ENCODE results near the gene ELOVL5.

The ELOVL5 gene

GRCh38 chr6:53268858-53269608 lies 79.7 kb downstream of the ELOVL5 start:
- DNase-seq, result no peak

- no peak for DNase-seq
These were observed 82.1 kb downstream of the ELOVL5 start for GRCh38 chr6:53266553-53267090.

GRCh38 chr6:53264915-53265607 lies 83.7 kb downstream of the ELOVL5 start:
- no peak for DNase-seq

- DNase-seq, result no peak
These were observed 84.4 kb downstream of the ELOVL5 start for GRCh38 chr6:53264337-53264736.

- no peak for DNase-seq
These were observed 84.8 kb downstream of the ELOVL5 start for GRCh38 chr6:53263917-53264316.

- no peak for DNase-seq
These were observed 88.7 kb downstream of the ELOVL5 start for GRCh38 chr6:53259860-53260580.

GRCh38 chr6:53258774-53259155 lies 90.0 kb downstream of the ELOVL5 start:
- no peak for DNase-seq

GRCh38 chr6:53258076-53258773 lies 90.5 kb downstream of the ELOVL5 start:
- no peak for DNase-seq

GRCh38 chr6:53257533-53257932 lies 91.2 kb downstream of the ELOVL5 start:
- no peak for DNase-seq

GRCh38 chr6:53257001-53257400 lies 91.7 kb downstream of the ELOVL5 start:
- no peak for DNase-seq

GRCh38 chr6:53252177-53252692 lies 96.5 kb downstream of the ELOVL5 start:
- no peak for DNase-seq

GRCh38 chr6:53251033-53251672 lies 97.6 kb downstream of the ELOVL5 start:
- DNase-seq, result no peak

GRCh38 chr6:53250176-53251032 lies 98.3 kb downstream of the ELOVL5 start:
- DNase-seq, result no peak

GRCh38 chr6:53246924-53247323 lies 101.8 kb downstream of the ELOVL5 start:
- no peak for DNase-seq

- DNase-seq, result no peak
These were observed 103.8 kb downstream of the ELOVL5 start for GRCh38 chr6:53244958-53245357.

GRCh38 chr6:53244399-53244931 lies 104.3 kb downstream of the ELOVL5 start:
- DNase-seq, result no peak

GRCh38 chr6:53241938-53242337 lies 106.8 kb downstream of the ELOVL5 start:
- no peak for DNase-seq

- no peak for DNase-seq
These were observed 108.0 kb downstream of the ELOVL5 start for GRCh38 chr6:53240761-53241160.

- DNase-seq, result no peak
These were observed 108.6 kb downstream of the ELOVL5 start for GRCh38 chr6:53240139-53240538.

GRCh38 chr6:53239526-53239925 lies 109.2 kb downstream of the ELOVL5 start:
- no peak for DNase-seq

GRCh38 chr6:53238311-53238710 lies 110.4 kb downstream of the ELOVL5 start:
- no peak for DNase-seq
